Activated CD4-positive, CD25-positive, alpha-beta regulatory T cell (primary cell): ENCODE measurements around the gene STING1.
"Not testable (repeated sequence)": the region's sequence is repeated elsewhere in the genome, so short reads cannot be mapped to it uniquely, and the experiment has no call there.

ENCODE experiments used
- DNase-seq, 4 experiments: peaks; one replicate each; lab custom pipeline; 2025; lab: John Stamatoyannopoulos, UW

The STING1 gene

GRCh38 chr5:139482050-139482889, at the start of gene STING1:
STING1 (minus strand) TSS chr5:139482758; CDS start chr5:139481704, 1,054 bp downstream.
- DNase-seq: peak in 2 of 4 experiments; percentile 23 to 42

GRCh38 chr5:139531772-139532169, 49.2 kb upstream of the STING1 start:
- no peak for DNase-seq

- not testable (repeated sequence) for DNase-seq
Measured at GRCh38 chr5:139530079-139530478, 47.5 kb upstream of the STING1 start.

- DNase-seq: not testable (repeated sequence)
Measured at GRCh38 chr5:139528695-139529094, 46.1 kb upstream of the STING1 start.

GRCh38 chr5:139527896-139528467, 45.4 kb upstream of the STING1 start:
- DNase-seq: not testable (repeated sequence)

GRCh38 chr5:139527090-139527470, 44.5 kb upstream of the STING1 start:
- not testable (repeated sequence) for DNase-seq

GRCh38 chr5:139526309-139527089, 43.9 kb upstream of the STING1 start:
- not testable (repeated sequence) for DNase-seq

GRCh38 chr5:139525586-139526308, 43.2 kb upstream of the STING1 start:
- DNase-seq: not testable (repeated sequence)

- no peak for DNase-seq
Measured at GRCh38 chr5:139524940-139525585, 42.5 kb upstream of the STING1 start.

- DNase-seq: no peak
Measured at GRCh38 chr5:139524446-139524845, 41.9 kb upstream of the STING1 start.

GRCh38 chr5:139523635-139524445, 41.3 kb upstream of the STING1 start:
- DNase-seq: no peak

- DNase-seq: peak; percentile 83 to 87 (median 84)
Measured at GRCh38 chr5:139517683-139518564, 35.4 kb upstream of the STING1 start.

- DNase-seq: no peak
Measured at GRCh38 chr5:139514486-139514856, 31.9 kb upstream of the STING1 start.

GRCh38 chr5:139513852-139514485, 31.4 kb upstream of the STING1 start:
- no peak for DNase-seq

GRCh38 chr5:139513434-139513833, 30.9 kb upstream of the STING1 start:
- DNase-seq: peak; percentile 55 to 70 (median 61)

- DNase-seq: no peak
Measured at GRCh38 chr5:139512786-139513390, 30.3 kb upstream of the STING1 start.

GRCh38 chr5:139504722-139505121, 22.2 kb upstream of the STING1 start:
- not testable (repeated sequence) for DNase-seq

GRCh38 chr5:139503879-139504278, 21.3 kb upstream of the STING1 start:
- not testable (repeated sequence) for DNase-seq
